Gastrocnemius medialis (tissue), 4 donors: ENCODE results near the gene MZT2B. TPM values are rescaled to one million over a fixed set of nuclear protein-coding genes. Genes with fewer than 3 reads are reported as not detected.
"Not testable (repeated sequence)": the region's sequence is repeated elsewhere in the genome, so short reads cannot be mapped to it uniquely, and the experiment has no call there.

Experiments used
- ATAC-seq, 2 donors: fragments of 150-250 bp; one replicate each; pipeline ENCODE4 v1.9.1; 2016
- DNase-seq, 2 donors: peaks; one replicate each; pipeline ENCODE4 v3.0.0-alpha.2; 2019
- H3K27ac ChIP-seq, 4 donors: fragments of 200-600 bp; sonication (generic); 1 replicate in 1 of 4; 2 replicates in 3 of 4; pipeline ENCODE4 v1.5.1; 2016 to 2018; ENCODE audit warnings: mild to moderate bottlenecking in 2 of 4, moderate library complexity in 1 of 4
- H3K27me3 ChIP-seq, 3 donors: fragments of 200-600 bp; sonication (generic) in 2 of 3; 1 replicate in 1 of 3; 2 replicates in 2 of 3; pipeline versions ENCODE4 v1.5.1 to v1.6.0; 2016 to 2019; ENCODE audit warnings: mild to moderate bottlenecking in 1 of 3, moderate library complexity in 1 of 3
- H3K36me3 ChIP-seq, 2 donors: fragments of 200-600 bp; sonication (generic) in 1 of 2; one replicate each; pipeline ENCODE4 v1.5.1; 2017 to 2018
- H3K4me1 ChIP-seq, 2 donors: fragments of 200-600 bp; sonication (generic) in 1 of 2; one replicate each; pipeline ENCODE4 v1.5.1; 2016 to 2017; ENCODE audit warnings: mild to moderate bottlenecking in 2 of 2
- H3K4me3 ChIP-seq, 4 donors: fragments of 200-600 bp; sonication (generic) in 3 of 4; 1 replicate in 1 of 4; 2 replicates in 3 of 4; pipeline ENCODE4 v1.5.1; 2016 to 2019; ENCODE audit warnings: mild to moderate bottlenecking in 2 of 4
- H3K9me3 ChIP-seq, 3 donors: fragments of 200-600 bp; sonication (generic) in 2 of 3; 1 replicate in 1 of 3; 2 replicates in 2 of 3; pipeline ENCODE4 v1.5.1; 2016 to 2019
- CTCF ChIP-seq, 5 experiments: fragments of 450-650 bp in 3 of 5; fragments of 200-600 bp in 2 of 5; sonication (generic) in 2 of 5; IDR thresholded peaks in 4 of 5; conservative IDR thresholded peaks in 1 of 5; 1 replicate in 4 of 5; 2 replicates in 1 of 5; pipeline ENCODE4 v1.5.1; 2016 to 2019; ENCODE audit warnings: antibody characterized with exemption in 5 of 5, mild to moderate bottlenecking in 3 of 5, moderate library complexity in 3 of 5
- POLR2A ChIP-seq, 2 donors: fragments of 450-650 bp; IDR thresholded peaks; one replicate each; pipeline ENCODE4 v1.6.1; 2017; ENCODE audit warnings: antibody characterized with exemption in 2 of 2, mild to moderate bottlenecking in 2 of 2, moderate library complexity in 2 of 2
- in situ Hi-C, 4 donors: fragments of 200-750 bp; cut with MboI; loops; one replicate each; pipeline versions ENCODE4 v1.15.0 to v1.8.0; 2017; ENCODE audit warnings: low sequenced_read_pairs in 4 of 4
- intact Hi-C: fragments of 100-400 bp; cut with DNase I; formaldehyde crosslinking; loops from one replicate; pipeline ENCODE4 v1.15.1; 2023; ENCODE audit warnings: low total_unique reads
- total RNA-seq, 4 donors: library from RNA; depleted of rRNA; stranded (reverse); fragments of >200 nt; gene quantifications; one replicate each; pipeline versions ENCODE4 v1.1.0 to v1.2.3, GENCODE V29; 2016

Gene MZT2B
- total RNA-seq, 4 donors from 2014 or later: 57.0 to 86.5 (median 69.9) TPM

GRCh38 chr2:130190237-130190636 lies 8.2 kb downstream of the MZT2B start:
- intact Hi-C loops: no loop called here
- TF ChIP-seq POLR2A (IDR thresholded peaks at IDR 0.05) (no peak), CTCF (IDR thresholded peaks at IDR 0.05 in 4 of 5, conservative IDR thresholded peaks at IDR 0.05 in 1 of 5) (no peak)
- no peak overlapping the region for H3K27ac ChIP-seq
- no peaks in the 10 kb centered on the region for H3K36me3 ChIP-seq
- no peak overlapping the region for H3K4me3 ChIP-seq
- no peaks in the 10 kb centered on the region for H3K4me1 ChIP-seq
- in situ Hi-C loops: loop anchor here in 3 of 4 donors (25.0 kb wide), 1 partner anchor 147 kb away; the partner anchor contains the start of gene IMP4 (in 3 of the 3)
- no peak for DNase-seq
- H3K9me3 ChIP-seq: no peaks in the 10 kb centered on the region
- no peaks in the 10 kb centered on the region for H3K27me3 ChIP-seq
- ATAC-seq: no peak

GRCh38 chr2:130191319-130191718 lies 9.3 kb downstream of the MZT2B start:
- H3K27me3 ChIP-seq, ATAC-seq, H3K36me3 ChIP-seq, H3K4me1 ChIP-seq, intact Hi-C loops, H3K27ac ChIP-seq, H3K4me3 ChIP-seq, DNase-seq, H3K9me3 ChIP-seq: not testable (repeated sequence)
- in situ Hi-C loops: loop anchor here in 3 of 4 donors (25.0 kb wide), 1 partner anchor 146 kb away; the partner anchor contains the start of gene IMP4 (in 3 of the 3)

GRCh38 chr2:130192451-130192850 lies 10.4 kb downstream of the MZT2B start:
- ATAC-seq, H3K9me3 ChIP-seq, H3K4me1 ChIP-seq, H3K4me3 ChIP-seq, H3K36me3 ChIP-seq, H3K27ac ChIP-seq, intact Hi-C loops, DNase-seq, H3K27me3 ChIP-seq: not testable (repeated sequence)
- in situ Hi-C loops: loop anchor here in 3 of 4 donors (25.0 kb wide), 1 partner anchor 145 kb away; the partner anchor contains the start of gene IMP4 (in 3 of the 3)

GRCh38 chr2:130193824-130194223 lies 11.8 kb downstream of the MZT2B start:
- in situ Hi-C loops: loop anchor here in 3 of 4 donors (25.0 kb wide), 1 partner anchor 143 kb away; the partner anchor contains the start of gene IMP4 (in 3 of the 3)
- H3K4me1 ChIP-seq, H3K4me3 ChIP-seq, ATAC-seq, H3K27me3 ChIP-seq, H3K36me3 ChIP-seq, H3K9me3 ChIP-seq, DNase-seq, H3K27ac ChIP-seq, intact Hi-C loops: not testable (repeated sequence)

GRCh38 chr2:130195089-130195635 lies 13.1 kb downstream of the MZT2B start:
- H3K9me3 ChIP-seq, H3K27me3 ChIP-seq, DNase-seq, H3K4me3 ChIP-seq, H3K36me3 ChIP-seq, H3K27ac ChIP-seq, ATAC-seq, intact Hi-C loops, H3K4me1 ChIP-seq: not testable (repeated sequence)
- in situ Hi-C loops: loop anchor here in 3 of 4 donors (25.0 kb wide), 1 partner anchor 142 kb away; the partner anchor contains the start of gene IMP4 (in 3 of the 3)

GRCh38 chr2:130196052-130196451 lies 14.0 kb downstream of the MZT2B start:
- intact Hi-C loops, H3K27ac ChIP-seq: not testable (repeated sequence)
- in situ Hi-C loops: loop anchor here in 3 of 4 donors (25.0 kb wide), 1 partner anchor 141 kb away; the partner anchor contains the start of gene IMP4 (in 3 of the 3)

GRCh38 chr2:130198343-130198742 lies 16.3 kb downstream of the MZT2B start, which contains the start of gene TUBA3E:
Gene TUBA3E, minus strand, starts transcription at chr2:130198439. Its CDS starts 79 bp downstream, at chr2:130198360.
- TF ChIP-seq POLR2A (IDR thresholded peaks at IDR 0.05) (no peak), CTCF (IDR thresholded peaks at IDR 0.05 in 4 of 5, conservative IDR thresholded peaks at IDR 0.05 in 1 of 5) (no peak)
- Histone ChIP-seq H3K27ac (no peak within 1 kb of the TSS), H3K4me1 (no peaks in the 10 kb centered on the region), H3K36me3 (no peaks in the 10 kb centered on the region), H3K4me3 (no peak within 1 kb of the TSS), H3K27me3 (no peaks in the 10 kb centered on the region), H3K9me3 (no peaks in the 10 kb centered on the region)
- in situ Hi-C loops: loop anchor here in 3 of 4 donors (25.0 kb wide), 1 partner anchor 139 kb away; the partner anchor contains the start of gene IMP4 (in 3 of the 3)
- intact Hi-C loops: no loop called here
- ATAC-seq: no peak
- no peak for DNase-seq

More at GRCh38 chr2:130196052-130196451, 14.0 kb downstream of the MZT2B start:
- not testable (repeated sequence) for H3K4me1 ChIP-seq, H3K27me3 ChIP-seq, H3K9me3 ChIP-seq, ATAC-seq, H3K4me3 ChIP-seq, DNase-seq, H3K36me3 ChIP-seq

GRCh38 chr2:130202518-130202917 lies 20.5 kb downstream of the MZT2B start:
- DNase-seq, intact Hi-C loops, H3K4me3 ChIP-seq, H3K27ac ChIP-seq, H3K27me3 ChIP-seq, H3K4me1 ChIP-seq, ATAC-seq, H3K36me3 ChIP-seq, in situ Hi-C loops, H3K9me3 ChIP-seq: not testable (repeated sequence)

GRCh38 chr2:130203150-130203549 lies 21.1 kb downstream of the MZT2B start:
- in situ Hi-C loops, H3K9me3 ChIP-seq, H3K27me3 ChIP-seq, ATAC-seq, H3K4me1 ChIP-seq, DNase-seq, H3K27ac ChIP-seq, intact Hi-C loops, H3K4me3 ChIP-seq, H3K36me3 ChIP-seq: not testable (repeated sequence)

- in situ Hi-C loops, H3K27me3 ChIP-seq, H3K27ac ChIP-seq, H3K9me3 ChIP-seq, ATAC-seq, intact Hi-C loops, H3K36me3 ChIP-seq, DNase-seq, H3K4me1 ChIP-seq, H3K4me3 ChIP-seq: not testable (repeated sequence)
Observed at GRCh38 chr2:130207051-130207450, 25.0 kb downstream of the MZT2B start.
